ENCODE measurements around the gene TEX9.
"Not testable (repeated sequence)": the region's sequence is repeated elsewhere in the genome, so short reads cannot be mapped to it uniquely, and the experiment has no call there.

TEX9 gene

GRCh38 chr15:56390739-56391267, 25.6 kb downstream of the TEX9 start:
- DNase-seq = no peak
- H3K27ac Mint-ChIP-seq = no peak overlapping the region
- no peaks in the 10 kb centered on the region for H3K27me3 Mint-ChIP-seq
- no peak overlapping the region for H3K4me3 Mint-ChIP-seq
- H3K4me1 Mint-ChIP-seq = no peaks in the 10 kb centered on the region
- H3K36me3 Mint-ChIP-seq = no peaks in the 10 kb centered on the region
- H3K9me3 Mint-ChIP-seq = no peaks in the 10 kb centered on the region
- CTCF ChIA-PET = no interaction called here

- no peaks in the 10 kb centered on the region for H3K36me3 Mint-ChIP-seq
- H3K9me3 Mint-ChIP-seq = no peaks in the 10 kb centered on the region
- H3K4me1 Mint-ChIP-seq = no peaks in the 10 kb centered on the region
- CTCF ChIA-PET = no interaction called here
- H3K27ac Mint-ChIP-seq = no peak overlapping the region
- H3K4me3 Mint-ChIP-seq = no peak overlapping the region
- DNase-seq = no peak
- H3K27me3 Mint-ChIP-seq = no peaks in the 10 kb centered on the region
These were observed 28.1 kb downstream of the TEX9 start for GRCh38 chr15:56393277-56393676.

- no peak overlapping the region for H3K27ac Mint-ChIP-seq
- no peaks in the 10 kb centered on the region for H3K9me3 Mint-ChIP-seq
- no peaks in the 10 kb centered on the region for H3K27me3 Mint-ChIP-seq
- no peaks in the 10 kb centered on the region for H3K4me1 Mint-ChIP-seq
- H3K4me3 Mint-ChIP-seq = no peak overlapping the region
- no peak for DNase-seq
- no peaks in the 10 kb centered on the region for H3K36me3 Mint-ChIP-seq
- CTCF ChIA-PET = no interaction called here
These were observed 29.7 kb downstream of the TEX9 start for GRCh38 chr15:56394909-56395308.

GRCh38 chr15:56397325-56397724, 32.1 kb downstream of the TEX9 start:
- H3K9me3 Mint-ChIP-seq, H3K4me1 Mint-ChIP-seq, DNase-seq, H3K36me3 Mint-ChIP-seq, H3K27ac Mint-ChIP-seq, H3K27me3 Mint-ChIP-seq, CTCF ChIA-PET, H3K4me3 Mint-ChIP-seq: not testable (repeated sequence)

- H3K4me3 Mint-ChIP-seq, H3K9me3 Mint-ChIP-seq, H3K4me1 Mint-ChIP-seq, H3K27me3 Mint-ChIP-seq, CTCF ChIA-PET, H3K36me3 Mint-ChIP-seq, DNase-seq, H3K27ac Mint-ChIP-seq: not testable (repeated sequence)
These were observed 34.0 kb downstream of the TEX9 start for GRCh38 chr15:56399209-56399608.

- H3K27ac Mint-ChIP-seq = no peak overlapping the region
- no peaks in the 10 kb centered on the region for H3K27me3 Mint-ChIP-seq
- CTCF ChIA-PET = no interaction called here
- H3K9me3 Mint-ChIP-seq = no peaks in the 10 kb centered on the region
- DNase-seq = no peak
- H3K4me1 Mint-ChIP-seq = no peaks in the 10 kb centered on the region
- no peaks in the 10 kb centered on the region for H3K36me3 Mint-ChIP-seq
- no peak overlapping the region for H3K4me3 Mint-ChIP-seq
These were observed 45.5 kb downstream of the TEX9 start for GRCh38 chr15:56410721-56411120.

GRCh38 chr15:56411122-56411749, 46.0 kb downstream of the TEX9 start:
- no peaks in the 10 kb centered on the region for H3K4me1 Mint-ChIP-seq
- DNase-seq = no peak
- no peaks in the 10 kb centered on the region for H3K9me3 Mint-ChIP-seq
- no peak overlapping the region for H3K27ac Mint-ChIP-seq
- CTCF ChIA-PET = interaction anchor here (0.5 kb wide), 1 partner anchor 239 kb away, joined by 3 read pairs; no protein-coding TSS in a partner anchor
- no peaks in the 10 kb centered on the region for H3K36me3 Mint-ChIP-seq
- H3K27me3 Mint-ChIP-seq = no peaks in the 10 kb centered on the region
- H3K4me3 Mint-ChIP-seq = no peak overlapping the region

GRCh38 chr15:56413114-56413733, 48.0 kb downstream of the TEX9 start:
- H3K27me3 Mint-ChIP-seq, H3K27ac Mint-ChIP-seq, H3K9me3 Mint-ChIP-seq, CTCF ChIA-PET, H3K36me3 Mint-ChIP-seq, H3K4me1 Mint-ChIP-seq, H3K4me3 Mint-ChIP-seq, DNase-seq: not testable (repeated sequence)

- Mint-ChIP-seq H3K4me3 (no peak overlapping the region), H3K4me1 (no peaks in the 10 kb centered on the region), H3K27me3 (no peaks in the 10 kb centered on the region), H3K9me3 (no peaks in the 10 kb centered on the region), H3K27ac (no peak overlapping the region), H3K36me3 (no peaks in the 10 kb centered on the region)
- DNase-seq = no peak
- CTCF ChIA-PET = no interaction called here
These were observed 60.0 kb downstream of the TEX9 start for GRCh38 chr15:56425276-56425675.

- Mint-ChIP-seq H3K27ac (no peak overlapping the region), H3K4me3 (no peak overlapping the region), H3K4me1 (no peaks in the 10 kb centered on the region), H3K9me3 (no peaks in the 10 kb centered on the region), H3K27me3 (no peaks in the 10 kb centered on the region), H3K36me3 (no peaks in the 10 kb centered on the region)
- DNase-seq = no peak
- CTCF ChIA-PET = interaction anchor here (1.5 kb wide), 1 partner anchor 177 kb away, joined by 14 read pairs; no protein-coding TSS in a partner anchor
These were observed 60.8 kb downstream of the TEX9 start for GRCh38 chr15:56425976-56426375.

GRCh38 chr15:56428821-56429458, 63.7 kb downstream of the TEX9 start:
- Mint-ChIP-seq H3K27me3 (no peaks in the 10 kb centered on the region), H3K4me1 (no peaks in the 10 kb centered on the region), H3K9me3 (no peaks in the 10 kb centered on the region), H3K4me3 (no peak overlapping the region), H3K27ac (no peak overlapping the region), H3K36me3 (no peaks in the 10 kb centered on the region)
- CTCF ChIA-PET = interaction anchor here (0.7 to 3.7 kb wide), 6 partner anchors 9 to 783 kb away, joined by 3 to 24 read pairs (median 4); no protein-coding TSS in a partner anchor
- DNase-seq = no peak

- Mint-ChIP-seq H3K4me3 (no peak overlapping the region), H3K4me1 (no peaks in the 10 kb centered on the region), H3K27me3 (no peaks in the 10 kb centered on the region), H3K36me3 (no peaks in the 10 kb centered on the region), H3K27ac (no peak overlapping the region), H3K9me3 (no peaks in the 10 kb centered on the region)
- CTCF ChIA-PET = no interaction called here
- DNase-seq = no peak
These were observed 67.1 kb downstream of the TEX9 start for GRCh38 chr15:56432304-56432703.

- no peaks in the 10 kb centered on the region for H3K4me1 Mint-ChIP-seq
- DNase-seq = no peak
- no peak overlapping the region for H3K4me3 Mint-ChIP-seq
- H3K27me3 Mint-ChIP-seq = peaks cover 3% of the 10 kb centered on the region
- no peaks in the 10 kb centered on the region for H3K9me3 Mint-ChIP-seq
- CTCF ChIA-PET = no interaction called here
- H3K36me3 Mint-ChIP-seq = no peaks in the 10 kb centered on the region
- H3K27ac Mint-ChIP-seq = no peak overlapping the region
These were observed 75.1 kb downstream of the TEX9 start for GRCh38 chr15:56440214-56440770.

GRCh38 chr15:56442354-56442753, 77.1 kb downstream of the TEX9 start:
- Mint-ChIP-seq H3K9me3 (no peaks in the 10 kb centered on the region), H3K36me3 (no peaks in the 10 kb centered on the region), H3K27me3 (peaks cover 3% of the 10 kb centered on the region), H3K4me3 (no peak overlapping the region), H3K27ac (no peak overlapping the region), H3K4me1 (no peaks in the 10 kb centered on the region)
- no peak for DNase-seq
- CTCF ChIA-PET = no interaction called here

GRCh38 chr15:56445746-56446145, 80.5 kb downstream of the TEX9 start:
- Mint-ChIP-seq H3K9me3 (no peaks in the 10 kb centered on the region), H3K36me3 (no peaks in the 10 kb centered on the region), H3K27ac (no peak overlapping the region), H3K4me1 (no peaks in the 10 kb centered on the region), H3K4me3 (no peak overlapping the region), H3K27me3 (peaks cover 3% of the 10 kb centered on the region)
- CTCF ChIA-PET = no interaction called here
- no peak for DNase-seq

Measured in activated naive CD4-positive, alpha-beta T cell treated with anti-CD3 and anti-CD28 coated beads, Interleukin-2, amount 10 ng/mL, durations not matched to agents 7 days and 5 days (primary cell).